ENCODE data around the gene MEG3. TPM values are rescaled to one million over a fixed set of nuclear protein-coding genes. Genes with fewer than 3 reads are reported as not detected.

MEG3 gene
- total and polyA plus RNA-seq, 9 of the 15 experiments (the other 6 are each of a cell fraction or from before 2014, with no cell fraction given), result 0.10 to 5.3 (median 1.0) TPM; not detected in 1

DNA sequence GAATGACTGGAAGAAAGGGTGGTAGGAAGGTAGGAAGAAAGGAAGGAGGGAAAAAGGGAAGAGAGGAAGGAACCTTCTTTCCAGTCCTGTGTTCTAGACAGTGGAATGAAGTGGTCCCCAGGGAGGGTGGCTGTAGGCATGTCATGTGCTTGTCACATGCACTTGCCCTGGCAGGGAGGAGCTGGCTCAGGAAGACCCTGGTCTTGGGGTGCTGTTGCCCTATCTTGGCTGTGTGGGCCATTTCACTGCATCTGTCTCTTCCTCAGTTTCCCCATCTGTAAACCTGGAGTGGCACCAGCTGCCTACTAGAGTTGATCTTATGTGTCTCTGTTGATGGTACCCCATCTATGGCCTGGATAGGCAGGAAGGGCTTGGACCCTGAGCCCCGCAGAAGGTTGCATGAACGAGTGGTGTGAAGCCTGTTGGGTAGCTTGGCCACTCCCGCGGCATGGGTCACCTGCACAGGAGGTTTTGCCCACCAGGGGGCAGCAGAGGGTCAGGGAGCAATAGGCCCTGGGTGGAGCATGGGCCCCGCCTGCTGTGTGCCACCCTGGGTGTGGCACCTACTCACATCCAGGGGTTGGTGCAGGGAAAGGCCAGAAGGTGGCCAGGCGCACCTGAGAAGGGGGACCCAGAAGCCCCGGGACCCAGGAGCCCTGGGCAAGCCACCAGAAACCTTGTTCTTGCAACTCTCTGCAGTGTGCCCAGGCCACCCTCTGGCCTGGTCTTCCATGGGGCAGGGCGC, 25.1 kb downstream of the MEG3 start (continued):
- TF ChIP-seq, protein P1, sequence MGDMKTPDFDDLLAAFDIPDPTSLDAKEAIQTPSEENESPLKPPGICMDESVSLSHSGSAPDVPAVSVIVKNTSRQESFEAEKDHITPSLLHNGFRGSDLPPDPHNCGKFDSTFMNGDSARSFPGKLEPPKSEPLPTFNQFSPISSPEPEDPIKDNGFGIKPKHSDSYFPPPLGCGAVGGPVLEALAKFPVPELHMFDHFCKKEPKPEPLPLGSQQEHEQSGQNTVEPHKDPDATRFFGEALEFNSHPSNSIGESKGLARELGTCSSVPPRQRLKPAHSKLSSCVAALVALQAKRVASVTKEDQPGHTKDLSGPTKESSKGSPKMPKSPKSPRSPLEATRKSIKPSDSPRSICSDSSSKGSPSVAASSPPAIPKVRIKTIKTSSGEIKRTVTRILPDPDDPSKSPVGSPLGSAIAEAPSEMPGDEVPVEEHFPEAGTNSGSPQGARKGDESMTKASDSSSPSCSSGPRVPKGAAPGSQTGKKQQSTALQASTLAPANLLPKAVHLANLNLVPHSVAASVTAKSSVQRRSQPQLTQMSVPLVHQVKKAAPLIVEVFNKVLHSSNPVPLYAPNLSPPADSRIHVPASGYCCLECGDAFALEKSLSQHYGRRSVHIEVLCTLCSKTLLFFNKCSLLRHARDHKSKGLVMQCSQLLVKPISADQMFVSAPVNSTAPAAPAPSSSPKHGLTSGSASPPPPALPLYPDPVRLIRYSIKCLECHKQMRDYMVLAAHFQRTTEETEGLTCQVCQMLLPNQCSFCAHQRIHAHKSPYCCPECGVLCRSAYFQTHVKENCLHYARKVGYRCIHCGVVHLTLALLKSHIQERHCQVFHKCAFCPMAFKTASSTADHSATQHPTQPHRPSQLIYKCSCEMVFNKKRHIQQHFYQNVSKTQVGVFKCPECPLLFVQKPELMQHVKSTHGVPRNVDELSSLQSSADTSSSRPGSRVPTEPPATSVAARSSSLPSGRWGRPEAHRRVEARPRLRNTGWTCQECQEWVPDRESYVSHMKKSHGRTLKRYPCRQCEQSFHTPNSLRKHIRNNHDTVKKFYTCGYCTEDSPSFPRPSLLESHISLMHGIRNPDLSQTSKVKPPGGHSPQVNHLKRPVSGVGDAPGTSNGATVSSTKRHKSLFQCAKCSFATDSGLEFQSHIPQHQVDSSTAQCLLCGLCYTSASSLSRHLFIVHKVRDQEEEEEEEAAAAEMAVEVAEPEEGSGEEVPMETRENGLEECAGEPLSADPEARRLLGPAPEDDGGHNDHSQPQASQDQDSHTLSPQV (IDR thresholded peaks at IDR 0.05), result peak; percentile 63; the same call in 1 of the 2 replicates
- TF ChIP-seq ARID2 (IDR thresholded peaks at IDR 0.05) (peak; percentile 52; the same call in 1 of the 2 replicates), BCOR (IDR thresholded peaks at IDR 0.05) (peak; percentile 32; the same call in 1 of the 2 replicates), MTA3 (IDR thresholded peaks at IDR 0.05; ENCODE audit: borderline replicate concordance) (0 out of 2 replicates have a peak, but pooled peaks have one; percentile 29), RBM15 (IDR thresholded peaks at IDR 0.05; ENCODE audit: insufficient read depth, low read length) (no peak), GTF2E2 (tag; IDR thresholded peaks at IDR 0.05) (no peak), MYC (IDR thresholded peaks at IDR 0.05; ENCODE audit: low read depth, low read length) (peak; percentile 34; the same call in 1 of the 2 replicates), MYC (CRISPR knock-in tag; IDR thresholded peaks at IDR 0.05; ENCODE audit: borderline replicate concordance, low read depth) (no peak), BHLHE40 (IDR thresholded peaks at IDR 0.05; ENCODE audit: low read length) (0 out of 2 replicates have a peak, but pooled peaks have one; percentile 29)
- TF ChIP-seq, protein P2, sequence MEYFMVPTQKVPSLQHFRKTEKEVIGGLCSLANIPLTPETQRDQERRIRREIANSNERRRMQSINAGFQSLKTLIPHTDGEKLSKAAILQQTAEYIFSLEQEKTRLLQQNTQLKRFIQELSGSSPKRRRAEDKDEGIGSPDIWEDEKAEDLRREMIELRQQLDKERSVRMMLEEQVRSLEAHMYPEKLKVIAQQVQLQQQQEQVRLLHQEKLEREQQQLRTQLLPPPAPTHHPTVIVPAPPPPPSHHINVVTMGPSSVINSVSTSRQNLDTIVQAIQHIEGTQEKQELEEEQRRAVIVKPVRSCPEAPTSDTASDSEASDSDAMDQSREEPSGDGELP (CRISPR knock-in tag; IDR thresholded peaks at IDR 0.05; ENCODE audit: borderline replicate concordance), result peak; percentile 31; the same call in 1 of the 2 replicates
- TF ChIP-seq, protein P3, sequence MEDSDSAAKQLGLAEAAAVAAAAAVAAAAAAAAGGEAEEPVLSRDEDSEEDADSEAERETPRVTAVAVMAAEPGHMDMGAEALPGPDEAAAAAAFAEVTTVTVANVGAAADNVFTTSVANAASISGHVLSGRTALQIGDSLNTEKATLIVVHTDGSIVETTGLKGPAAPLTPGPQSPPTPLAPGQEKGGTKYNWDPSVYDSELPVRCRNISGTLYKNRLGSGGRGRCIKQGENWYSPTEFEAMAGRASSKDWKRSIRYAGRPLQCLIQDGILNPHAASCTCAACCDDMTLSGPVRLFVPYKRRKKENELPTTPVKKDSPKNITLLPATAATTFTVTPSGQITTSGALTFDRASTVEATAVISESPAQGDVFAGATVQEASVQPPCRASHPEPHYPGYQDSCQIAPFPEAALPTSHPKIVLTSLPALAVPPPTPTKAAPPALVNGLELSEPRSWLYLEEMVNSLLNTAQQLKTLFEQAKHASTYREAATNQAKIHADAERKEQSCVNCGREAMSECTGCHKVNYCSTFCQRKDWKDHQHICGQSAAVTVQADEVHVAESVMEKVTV (CRISPR knock-in tag; IDR thresholded peaks at IDR 0.05), result peak; percentile 69
- TF ChIP-seq, protein P4, sequence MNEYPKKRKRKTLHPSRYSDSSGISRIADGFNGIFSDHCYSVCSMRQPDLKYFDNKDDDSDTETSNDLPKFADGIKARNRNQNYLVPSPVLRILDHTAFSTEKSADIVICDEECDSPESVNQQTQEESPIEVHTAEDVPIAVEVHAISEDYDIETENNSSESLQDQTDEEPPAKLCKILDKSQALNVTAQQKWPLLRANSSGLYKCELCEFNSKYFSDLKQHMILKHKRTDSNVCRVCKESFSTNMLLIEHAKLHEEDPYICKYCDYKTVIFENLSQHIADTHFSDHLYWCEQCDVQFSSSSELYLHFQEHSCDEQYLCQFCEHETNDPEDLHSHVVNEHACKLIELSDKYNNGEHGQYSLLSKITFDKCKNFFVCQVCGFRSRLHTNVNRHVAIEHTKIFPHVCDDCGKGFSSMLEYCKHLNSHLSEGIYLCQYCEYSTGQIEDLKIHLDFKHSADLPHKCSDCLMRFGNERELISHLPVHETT (CRISPR knock-in tag; conservative IDR thresholded peaks at IDR 0.05 in 1 of 2, IDR thresholded peaks at IDR 0.05 in 1 of 2), result peak in 1 of 2 experiments; percentile 24; a peak in 1 of 4 replicates

All from K562 (cell line).